ENCODE measurements around the gene TULP1.
A peak's percentile ranks its signal among the peaks of the same experiment; 100 is the strongest.
"Not testable (repeated sequence)": the region's sequence is repeated elsewhere in the genome, so short reads cannot be mapped to it uniquely, and the experiment has no call there.

The TULP1 gene

GRCh38 chr6:35534407-35535170, 21.9 kb upstream of the TULP1 start:
- Mint-ChIP-seq H3K27me3 (ENCODE audit: low read depth) (peaks cover 28% of the 10 kb centered on the region), H3K36me3 (ENCODE audit: low read depth) (no peaks in the 10 kb centered on the region), H3K9me3 (no peaks in the 10 kb centered on the region), H3K4me1 (ENCODE audit: low read depth) (peaks cover 2% of the 10 kb centered on the region), H3K27ac (no peak overlapping the region), H3K4me3 (no peak overlapping the region)

- Mint-ChIP-seq H3K36me3 (ENCODE audit: low read depth) (no peaks in the 10 kb centered on the region), H3K9me3 (no peaks in the 10 kb centered on the region), H3K27me3 (ENCODE audit: low read depth) (peaks cover 28% of the 10 kb centered on the region), H3K27ac (no peak overlapping the region), H3K4me3 (no peak overlapping the region), H3K4me1 (ENCODE audit: low read depth) (peaks cover 2% of the 10 kb centered on the region)
Observed at GRCh38 chr6:35533981-35534380, 21.3 kb upstream of the TULP1 start.

GRCh38 chr6:35532126-35532525, 19.4 kb upstream of the TULP1 start:
- Mint-ChIP-seq H3K27me3 (ENCODE audit: low read depth) (peaks cover 37% of the 10 kb centered on the region), H3K4me1 (ENCODE audit: low read depth) (peaks cover 2% of the 10 kb centered on the region), H3K27ac (no peak overlapping the region), H3K9me3 (no peaks in the 10 kb centered on the region), H3K4me3 (no peak overlapping the region), H3K36me3 (ENCODE audit: low read depth) (no peaks in the 10 kb centered on the region)

GRCh38 chr6:35524380-35525020, 11.8 kb upstream of the TULP1 start:
- Mint-ChIP-seq H3K4me3 (no peak overlapping the region), H3K9me3 (no peaks in the 10 kb centered on the region), H3K36me3 (ENCODE audit: low read depth) (no peaks in the 10 kb centered on the region), H3K27ac (no peak overlapping the region), H3K4me1 (ENCODE audit: low read depth) (peaks cover 13% of the 10 kb centered on the region), H3K27me3 (ENCODE audit: low read depth) (peaks cover 9% of the 10 kb centered on the region)

- Mint-ChIP-seq H3K4me3 (peak overlapping the region; percentile 72), H3K27ac (peak overlapping the region; percentile 82), H3K9me3 (no peaks in the 10 kb centered on the region), H3K4me1 (ENCODE audit: low read depth) (peaks cover 13% of the 10 kb centered on the region), H3K27me3 (ENCODE audit: low read depth) (peaks cover 4% of the 10 kb centered on the region), H3K36me3 (ENCODE audit: low read depth) (no peaks in the 10 kb centered on the region)
Observed at GRCh38 chr6:35522660-35523658, 10.3 kb upstream of the TULP1 start.

GRCh38 chr6:35522151-35522550, 9.5 kb upstream of the TULP1 start:
- no peaks in the 10 kb centered on the region for H3K36me3 Mint-ChIP-seq (ENCODE audit: low read depth)
- no peaks in the 10 kb centered on the region for H3K27me3 Mint-ChIP-seq (ENCODE audit: low read depth)
- peak overlapping the region; percentile 66 for H3K4me3 Mint-ChIP-seq
- no peaks in the 10 kb centered on the region for H3K9me3 Mint-ChIP-seq
- H3K4me1 Mint-ChIP-seq (ENCODE audit: low read depth), result peaks cover 13% of the 10 kb centered on the region
- no peak overlapping the region for H3K27ac Mint-ChIP-seq

GRCh38 chr6:35521235-35521634, 8.5 kb upstream of the TULP1 start:
- Mint-ChIP-seq H3K27ac (no peak overlapping the region), H3K9me3 (no peaks in the 10 kb centered on the region), H3K4me1 (ENCODE audit: low read depth) (peaks cover 13% of the 10 kb centered on the region), H3K27me3 (ENCODE audit: low read depth) (peaks cover 3% of the 10 kb centered on the region), H3K36me3 (ENCODE audit: low read depth) (no peaks in the 10 kb centered on the region), H3K4me3 (no peak overlapping the region)

GRCh38 chr6:35519313-35520015, 6.8 kb upstream of the TULP1 start:
- peaks cover 6% of the 10 kb centered on the region for H3K27me3 Mint-ChIP-seq (ENCODE audit: low read depth)
- no peaks in the 10 kb centered on the region for H3K9me3 Mint-ChIP-seq
- no peak overlapping the region for H3K27ac Mint-ChIP-seq
- H3K4me1 Mint-ChIP-seq (ENCODE audit: low read depth), result peaks cover 12% of the 10 kb centered on the region
- H3K4me3 Mint-ChIP-seq, result no peak overlapping the region
- no peaks in the 10 kb centered on the region for H3K36me3 Mint-ChIP-seq (ENCODE audit: low read depth)

GRCh38 chr6:35518566-35519312, 6.0 kb upstream of the TULP1 start:
- peaks cover 11% of the 10 kb centered on the region for H3K27me3 Mint-ChIP-seq (ENCODE audit: low read depth)
- no peaks in the 10 kb centered on the region for H3K36me3 Mint-ChIP-seq (ENCODE audit: low read depth)
- H3K9me3 Mint-ChIP-seq, result no peaks in the 10 kb centered on the region
- no peak overlapping the region for H3K27ac Mint-ChIP-seq
- H3K4me3 Mint-ChIP-seq, result no peak overlapping the region
- H3K4me1 Mint-ChIP-seq (ENCODE audit: low read depth), result peaks cover 9% of the 10 kb centered on the region

- not testable (repeated sequence) for H3K27ac Mint-ChIP-seq; H3K4me1 Mint-ChIP-seq (ENCODE audit: low read depth); H3K4me3 Mint-ChIP-seq; H3K36me3 Mint-ChIP-seq (ENCODE audit: low read depth); H3K9me3 Mint-ChIP-seq
- peaks cover 12% of the 10 kb centered on the region for H3K27me3 Mint-ChIP-seq (ENCODE audit: low read depth)
Observed at GRCh38 chr6:35517978-35518377, 5.3 kb upstream of the TULP1 start.

GRCh38 chr6:35516712-35517111, 4.0 kb upstream of the TULP1 start:
- H3K9me3 Mint-ChIP-seq, result no peaks in the 10 kb centered on the region
- H3K27me3 Mint-ChIP-seq (ENCODE audit: low read depth), result peaks cover 16% of the 10 kb centered on the region
- no peaks in the 10 kb centered on the region for H3K4me1 Mint-ChIP-seq (ENCODE audit: low read depth)
- H3K36me3 Mint-ChIP-seq (ENCODE audit: low read depth), result no peaks in the 10 kb centered on the region
- H3K4me3 Mint-ChIP-seq, result no peak overlapping the region
- H3K27ac Mint-ChIP-seq, result no peak overlapping the region

GRCh38 chr6:35515939-35516338, 3.2 kb upstream of the TULP1 start:
- H3K27ac Mint-ChIP-seq; H3K4me1 Mint-ChIP-seq (ENCODE audit: low read depth); H3K9me3 Mint-ChIP-seq; H3K36me3 Mint-ChIP-seq (ENCODE audit: low read depth); H3K4me3 Mint-ChIP-seq: not testable (repeated sequence)
- H3K27me3 Mint-ChIP-seq (ENCODE audit: low read depth), result peaks cover 21% of the 10 kb centered on the region

GRCh38 chr6:35514587-35514986, 1.9 kb upstream of the TULP1 start:
- H3K4me1 Mint-ChIP-seq (ENCODE audit: low read depth), result no peaks in the 10 kb centered on the region
- H3K4me3 Mint-ChIP-seq, result no peak overlapping the region
- H3K27ac Mint-ChIP-seq, result no peak overlapping the region
- no peaks in the 10 kb centered on the region for H3K36me3 Mint-ChIP-seq (ENCODE audit: low read depth)
- no peaks in the 10 kb centered on the region for H3K9me3 Mint-ChIP-seq
- H3K27me3 Mint-ChIP-seq (ENCODE audit: low read depth), result peaks cover 34% of the 10 kb centered on the region
